Activated T-cell treated with anti-CD3 and anti-CD28 coated beads, Interleukin-2, amount 50 U/mL, for 24 hours (primary cell): Measurements from ENCODE around the gene GHDC.
"Not testable (repeated sequence)": the region's sequence is repeated elsewhere in the genome, so short reads cannot be mapped to it uniquely, and the experiment has no call there.

Experiments
- DNase-seq: peaks from one replicate; pipeline ENCODE4 v3.0.0-alpha.2; 2020
- H3K27ac Mint-ChIP-seq: 2 replicates; pipeline ENCODE4 v1.8.0; 2020; ENCODE audit warnings: mild to moderate bottlenecking, mixed read lengths
- H3K27me3 Mint-ChIP-seq: 2 replicates; pipeline ENCODE4 v1.8.0; 2020; ENCODE audit warnings: mixed read lengths
- H3K36me3 Mint-ChIP-seq: 2 replicates; pipeline ENCODE4 v1.8.0; 2020; ENCODE audit warnings: low read depth, mixed read lengths
- H3K4me1 Mint-ChIP-seq: 2 replicates; pipeline ENCODE4 v1.8.0; 2020; ENCODE audit warnings: low read depth, mixed read lengths
- H3K4me3 Mint-ChIP-seq: 2 replicates; pipeline ENCODE4 v1.8.0; 2020; ENCODE audit warnings: mild to moderate bottlenecking, moderate library complexity, mixed read lengths
- H3K9me3 Mint-ChIP-seq: 2 replicates; pipeline ENCODE4 v1.8.0; 2020; ENCODE audit warnings: mixed read lengths

Gene GHDC

DNA sequence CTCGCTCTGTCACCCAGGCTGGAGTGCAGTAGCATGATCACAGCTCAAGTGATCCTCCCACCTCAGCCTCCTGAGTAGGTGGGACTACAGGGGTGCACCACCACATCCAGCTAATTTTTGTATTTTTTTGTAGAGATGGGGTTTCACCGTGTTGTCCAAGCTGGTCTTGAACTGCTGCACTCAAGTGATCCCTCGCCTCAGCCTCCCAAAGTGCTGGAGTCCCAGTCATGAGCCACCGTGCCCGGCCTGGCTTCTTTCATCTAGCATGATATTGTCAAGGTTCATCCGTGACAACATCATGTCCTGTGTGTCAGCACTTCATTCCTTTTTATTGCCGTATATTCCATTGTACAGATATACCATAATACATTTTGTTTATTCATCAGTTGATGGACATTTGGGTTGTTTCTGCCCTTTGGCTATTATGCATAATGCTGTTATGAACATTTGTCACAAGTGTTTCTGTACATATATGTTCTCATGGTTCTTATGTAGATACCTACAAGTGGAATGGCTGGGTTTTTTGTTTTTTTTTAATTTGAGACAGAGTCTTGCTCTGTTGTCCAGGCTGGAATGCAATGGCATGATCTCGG, 3.4 kb upstream of the GHDC start:
- Mint-ChIP-seq H3K27me3 (no peaks in the 10 kb centered on the region), H3K9me3 (no peaks in the 10 kb centered on the region), H3K27ac (peak overlapping the region; percentile 44), H3K4me1 (peaks cover 21% of the 10 kb centered on the region), H3K4me3 (no peak overlapping the region), H3K36me3 (peaks cover 40% of the 10 kb centered on the region)
- DNase-seq = no peak

- Mint-ChIP-seq H3K27me3 (no peaks in the 10 kb centered on the region), H3K27ac (peak overlapping the region; percentile 93), H3K36me3 (peaks cover 6% of the 10 kb centered on the region), H3K4me1 (peaks cover 27% of the 10 kb centered on the region), H3K4me3 (peak overlapping the region; percentile 91), H3K9me3 (no peaks in the 10 kb centered on the region)
- DNase-seq = no peak
Measured at GRCh38 chr17:42193216-42193968, 902 bp downstream of the GHDC start.

DNA sequence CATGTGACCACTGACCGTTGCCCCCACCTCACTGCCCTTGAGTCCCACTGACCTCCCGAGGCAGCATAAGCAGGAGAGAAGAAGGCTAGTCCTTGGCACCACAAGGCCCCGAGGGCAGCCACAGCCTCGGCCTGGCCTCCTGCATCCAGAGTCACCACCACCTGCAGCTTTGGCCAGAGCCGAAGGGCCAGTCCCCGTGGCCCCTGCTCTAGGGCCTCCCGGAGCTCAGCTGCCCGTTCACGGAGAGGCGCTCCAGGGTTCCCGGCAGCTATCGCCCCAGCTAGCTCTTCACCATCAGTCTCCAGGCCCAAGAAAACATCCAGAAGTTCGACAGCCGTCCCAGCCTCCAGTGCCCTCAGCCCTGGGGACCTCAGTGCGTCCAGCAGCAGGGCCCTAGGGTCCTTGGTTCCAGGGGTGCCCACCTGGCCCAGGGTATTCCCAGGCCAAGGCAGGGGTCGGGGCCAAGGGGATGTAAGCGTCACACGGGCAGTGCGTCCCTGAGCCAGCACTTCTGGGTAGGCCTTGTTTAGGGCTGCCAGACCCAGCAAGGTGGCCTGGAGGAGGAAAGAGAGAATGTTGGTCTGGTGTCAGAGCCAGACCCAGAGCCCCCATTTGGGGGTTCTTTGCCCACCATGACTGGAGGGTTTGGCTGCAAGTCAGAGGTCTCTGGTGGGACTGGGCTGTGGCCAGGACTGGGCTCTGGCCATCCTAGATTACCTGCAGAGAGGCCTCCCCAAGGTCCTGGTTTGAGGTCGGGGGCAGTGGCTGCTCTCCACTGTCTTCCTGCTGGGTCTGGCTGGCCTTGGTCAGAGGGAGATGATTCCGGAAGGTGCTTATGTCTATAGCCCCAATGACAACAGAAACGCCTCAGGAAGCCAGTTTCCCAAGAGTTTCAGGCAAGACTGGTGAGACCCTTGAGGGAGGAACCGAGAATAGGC, 1.8 kb downstream of the GHDC start:
- H3K36me3 Mint-ChIP-seq = peaks cover 6% of the 10 kb centered on the region
- no peak overlapping the region for H3K27ac Mint-ChIP-seq
- DNase-seq = no peak
- no peaks in the 10 kb centered on the region for H3K27me3 Mint-ChIP-seq
- H3K9me3 Mint-ChIP-seq = no peaks in the 10 kb centered on the region
- peaks cover 27% of the 10 kb centered on the region for H3K4me1 Mint-ChIP-seq
- H3K4me3 Mint-ChIP-seq = peak overlapping the region; percentile 91

DNA sequence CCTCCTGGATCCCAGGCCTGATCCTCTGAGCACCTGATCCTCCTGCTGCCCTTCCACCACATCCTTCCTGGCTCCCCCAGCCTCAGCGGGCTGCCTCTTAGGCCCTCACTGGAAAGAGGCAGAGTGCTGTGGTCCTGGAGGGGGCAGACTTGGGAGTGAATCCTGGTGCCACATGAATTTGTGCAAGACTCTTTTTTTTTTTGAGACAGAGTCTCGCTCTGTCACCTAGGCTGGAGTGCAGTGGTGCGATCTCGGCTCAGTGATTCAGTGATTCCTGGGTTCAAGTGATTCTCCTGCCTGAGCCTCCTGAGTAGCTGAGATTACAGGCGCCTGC, 3.1 kb downstream of the GHDC start:
- Mint-ChIP-seq H3K36me3 (peaks cover 6% of the 10 kb centered on the region), H3K9me3 (no peaks in the 10 kb centered on the region), H3K27me3 (no peaks in the 10 kb centered on the region), H3K27ac (no peak overlapping the region), H3K4me1 (peaks cover 27% of the 10 kb centered on the region), H3K4me3 (no peak overlapping the region)
- DNase-seq = no peak

DNA sequence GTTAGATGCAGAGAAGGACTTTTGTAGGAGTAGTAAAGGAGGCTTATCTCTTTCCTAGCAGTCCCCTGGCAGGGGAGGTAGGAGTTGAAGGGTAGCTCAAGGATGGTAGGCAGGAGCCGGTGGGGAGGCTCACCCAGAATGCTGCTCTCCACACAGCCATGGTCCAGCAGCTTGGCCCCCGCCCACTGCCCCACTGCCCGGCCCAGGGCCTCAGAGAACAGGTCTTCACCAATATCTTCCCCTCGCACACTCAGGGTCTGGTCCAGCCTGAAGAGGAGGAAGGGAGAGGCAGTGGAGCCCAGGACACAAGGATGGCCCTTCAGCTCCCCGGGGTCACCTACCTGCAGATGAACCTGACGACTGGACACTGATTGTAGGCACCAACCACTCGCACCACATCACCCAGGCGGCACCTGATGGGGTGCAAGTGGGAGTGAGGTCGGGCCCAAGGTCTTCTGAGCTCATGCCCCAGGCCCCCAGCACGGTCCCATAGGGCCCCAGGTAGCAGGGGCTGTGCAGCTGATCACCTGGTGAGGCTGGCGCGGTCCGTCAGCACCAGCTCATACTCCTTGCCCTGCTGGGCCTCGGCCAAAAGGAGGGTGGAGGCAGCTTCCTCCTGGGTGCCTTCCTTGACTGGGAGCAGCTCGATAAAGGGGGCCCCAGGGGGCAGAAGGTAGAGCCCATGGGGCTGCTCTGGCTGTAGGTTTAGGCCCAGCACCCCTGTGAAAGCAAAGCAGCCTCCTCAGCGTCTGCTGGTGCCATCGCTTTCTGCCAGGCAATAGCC, 3.6 kb downstream of the GHDC start:
- peaks cover 27% of the 10 kb centered on the region for H3K4me1 Mint-ChIP-seq
- no peaks in the 10 kb centered on the region for H3K27me3 Mint-ChIP-seq
- no peak overlapping the region for H3K4me3 Mint-ChIP-seq

DNA sequence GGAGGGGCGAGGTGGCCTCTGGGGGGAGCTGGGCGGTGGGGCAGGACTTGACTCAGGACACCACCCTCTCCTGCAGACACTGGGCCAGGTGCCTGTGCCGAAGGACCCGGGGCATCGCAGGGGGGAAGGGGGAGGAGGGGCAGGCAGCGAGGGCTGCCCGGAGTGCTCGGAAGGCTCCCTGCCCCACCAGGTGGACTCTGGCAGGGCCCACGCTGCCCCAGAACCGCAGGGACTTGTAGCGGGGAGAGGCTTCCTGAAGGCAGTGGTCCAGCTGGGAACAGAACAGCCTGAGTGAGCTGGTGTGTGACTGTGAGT, 4.7 kb downstream of the GHDC start:
- peaks cover 6% of the 10 kb centered on the region for H3K36me3 Mint-ChIP-seq
- no peaks in the 10 kb centered on the region for H3K27me3 Mint-ChIP-seq
- H3K4me3 Mint-ChIP-seq = no peak overlapping the region
- no peak overlapping the region for H3K27ac Mint-ChIP-seq
- H3K4me1 Mint-ChIP-seq = peaks cover 29% of the 10 kb centered on the region
- no peaks in the 10 kb centered on the region for H3K9me3 Mint-ChIP-seq
- DNase-seq = no peak

More for the DNA sequence above, 3.6 kb downstream of the GHDC start:
- no peaks in the 10 kb centered on the region for H3K9me3 Mint-ChIP-seq
- H3K36me3 Mint-ChIP-seq = peaks cover 6% of the 10 kb centered on the region
- DNase-seq = no peak
- H3K27ac Mint-ChIP-seq = no peak overlapping the region

- Mint-ChIP-seq H3K27me3 (no peaks in the 10 kb centered on the region), H3K36me3 (peaks cover 4% of the 10 kb centered on the region), H3K9me3 (no peaks in the 10 kb centered on the region), H3K27ac (no peak overlapping the region), H3K4me1 (peaks cover 30% of the 10 kb centered on the region), H3K4me3 (no peak overlapping the region)
- no peak for DNase-seq
Measured at GRCh38 chr17:42188749-42189650, 5.3 kb downstream of the GHDC start.

DNA sequence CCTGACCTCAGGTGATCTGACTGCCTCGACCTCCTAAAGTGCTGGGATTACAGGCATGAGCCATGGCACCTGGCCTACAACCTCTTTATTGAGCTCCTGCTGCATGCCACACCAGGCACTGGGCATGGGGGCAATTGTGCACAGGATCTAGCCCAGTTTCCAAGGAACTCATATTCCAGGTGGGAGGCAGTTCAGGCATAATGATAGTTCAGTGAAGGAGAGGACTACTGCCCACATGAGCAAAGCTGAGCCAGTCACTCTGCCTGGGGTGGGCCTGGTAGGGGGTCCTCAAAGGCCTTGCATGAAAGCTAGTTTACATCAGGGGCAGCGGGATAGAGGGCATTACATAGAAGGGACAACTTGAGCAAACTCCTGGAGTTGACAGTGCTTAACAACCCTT, 6.5 kb downstream of the GHDC start:
- H3K27ac Mint-ChIP-seq = no peak overlapping the region
- peaks cover 4% of the 10 kb centered on the region for H3K36me3 Mint-ChIP-seq
- no peak overlapping the region for H3K4me3 Mint-ChIP-seq

DNA sequence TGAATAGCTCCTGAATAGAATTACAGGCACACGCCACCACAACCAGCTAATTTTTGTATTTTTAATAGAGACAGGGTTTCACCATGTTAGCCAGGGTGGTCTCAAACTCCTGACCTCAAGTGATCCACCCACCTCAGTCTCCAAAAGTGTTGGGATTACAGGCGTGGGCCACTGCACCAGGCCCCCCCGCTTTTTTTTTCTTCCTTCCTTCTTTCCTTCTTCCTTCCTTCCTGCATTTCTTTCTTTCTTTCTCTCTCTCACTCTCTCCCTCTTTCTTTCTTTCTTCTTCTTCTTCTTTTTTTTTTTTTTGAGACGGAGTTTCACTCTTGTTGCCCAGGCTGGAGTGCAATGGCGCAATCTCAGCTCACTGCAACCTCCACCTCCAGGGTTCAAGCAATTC, 8.1 kb downstream of the GHDC start:
- H3K27ac Mint-ChIP-seq, H3K27me3 Mint-ChIP-seq, H3K9me3 Mint-ChIP-seq, H3K36me3 Mint-ChIP-seq, H3K4me3 Mint-ChIP-seq, DNase-seq: not testable (repeated sequence)
- peaks cover 32% of the 10 kb centered on the region for H3K4me1 Mint-ChIP-seq

More for the DNA sequence above, 6.5 kb downstream of the GHDC start:
- Mint-ChIP-seq H3K4me1 (peaks cover 30% of the 10 kb centered on the region), H3K9me3 (no peaks in the 10 kb centered on the region), H3K27me3 (no peaks in the 10 kb centered on the region)
- no peak for DNase-seq

DNA sequence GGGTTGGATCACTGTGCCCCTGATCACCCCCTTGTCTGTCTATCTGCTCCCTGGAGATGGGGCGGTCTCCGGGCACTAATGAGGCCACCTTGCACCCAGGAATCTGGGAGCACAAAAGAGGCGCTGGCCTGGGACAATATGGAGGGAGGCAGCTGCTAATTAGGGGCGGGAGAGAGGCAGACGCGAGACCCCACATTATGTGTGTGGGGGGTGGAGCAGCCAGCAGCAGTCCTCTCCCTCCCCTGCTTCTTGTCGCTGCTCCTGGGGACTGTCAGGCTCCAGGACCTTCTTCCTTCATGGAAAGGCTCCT, 8.7 kb downstream of the GHDC start:
- DNase-seq = no peak
- Mint-ChIP-seq H3K4me1 (peaks cover 33% of the 10 kb centered on the region), H3K27ac (no peak overlapping the region), H3K27me3 (peaks cover 6% of the 10 kb centered on the region), H3K4me3 (no peak overlapping the region), H3K36me3 (no peaks in the 10 kb centered on the region), H3K9me3 (no peaks in the 10 kb centered on the region)

GRCh38 chr17:42184713-42185620, 9.3 kb downstream of the GHDC start, which contains the start of gene HCRT:
Gene HCRT (minus strand): TSS chr17:42185452. CDS start chr17:42185365, 87 bp downstream.
- no peak for DNase-seq
- H3K27me3 Mint-ChIP-seq = peaks cover 12% of the 10 kb centered on the region
- H3K36me3 Mint-ChIP-seq = no peaks in the 10 kb centered on the region

GRCh38 chr17:42183741-42184711, 10.3 kb downstream of the GHDC start:
- H3K36me3 Mint-ChIP-seq = no peaks in the 10 kb centered on the region
- peak; percentile 92 for DNase-seq
- H3K27ac Mint-ChIP-seq = peak overlapping the region; percentile 92
- H3K4me3 Mint-ChIP-seq = peak overlapping the region; percentile 85
- H3K4me1 Mint-ChIP-seq = peaks cover 47% of the 10 kb centered on the region
- H3K9me3 Mint-ChIP-seq = no peaks in the 10 kb centered on the region
- H3K27me3 Mint-ChIP-seq = peaks cover 20% of the 10 kb centered on the region

More at GRCh38 chr17:42184713-42185620, 9.3 kb downstream of the GHDC start, which contains the start of gene HCRT:
- Mint-ChIP-seq H3K4me3 (peak within 1 kb of the TSS; percentile 85), H3K9me3 (no peaks in the 10 kb centered on the region), H3K27ac (peak within 1 kb of the TSS; percentile 79), H3K4me1 (peaks cover 38% of the 10 kb centered on the region)
